Thoracic aorta (tissue), 2 donors: ENCODE results near the gene MYBPHL. TPM values are rescaled to one million over a fixed set of nuclear protein-coding genes. Genes with fewer than 3 reads are reported as not detected.

ENCODE experiments used
- ATAC-seq: fragments of 150-250 bp; one replicate; pipeline ENCODE4 v1.8.0; 2017; ENCODE audit warnings: low read depth; ENCODE audit not compliant: insufficient number of reproducible peaks, low FRiP score
- DNase-seq: peaks from one replicate; pipeline ENCODE4 v3.0.0-alpha.2; 2020; ENCODE audit warnings: low spot score
- H3K27ac ChIP-seq, 2 donors: fragments of 200-600 bp; sonication (generic); 1 replicate in 1 of 2; 2 replicates in 1 of 2; pipeline ENCODE4 v1.5.1; 2016; ENCODE audit warnings: mild to moderate bottlenecking in 2 of 2, moderate library complexity in 2 of 2
- H3K27me3 ChIP-seq: fragments of 200-600 bp; sonication (generic); replicated peaks from 2 replicates; pipeline ENCODE4 v1.6.0; 2016; ENCODE audit warnings: mild to moderate bottlenecking; ENCODE audit not compliant: insufficient read depth
- H3K36me3 ChIP-seq: fragments of 200-600 bp; sonication (generic); one replicate; pipeline ENCODE4 v1.5.1; 2016
- H3K4me1 ChIP-seq, 2 donors: fragments of 200-600 bp; sonication (generic); 1 replicate in 1 of 2; 2 replicates in 1 of 2; pipeline versions ENCODE4 v1.5.1 to v1.6.0; 2016; ENCODE audit warnings: low read depth in 2 of 2, mild to moderate bottlenecking in 1 of 2; ENCODE audit not compliant: control insufficient read depth in 1 of 2
- H3K4me3 ChIP-seq: fragments of 200-600 bp; sonication (generic); 2 replicates; pipeline ENCODE4 v1.5.1; 2016; ENCODE audit warnings: mild to moderate bottlenecking
- H3K9me3 ChIP-seq: fragments of 200-600 bp; sonication (generic); 2 replicates; pipeline ENCODE4 v1.5.1; 2016
- CTCF ChIP-seq: fragments of 200-600 bp; sonication (generic); IDR thresholded peaks from one replicate; pipeline ENCODE4 v1.5.1; 2019; ENCODE audit warnings: antibody characterized with exemption
- total RNA-seq, 2 donors: library from RNA; depleted of rRNA; stranded (reverse); fragments of >200 nt; gene quantifications; one replicate each; pipeline versions ENCODE4 v1.1.0 to v1.2.3, GENCODE V29; 2016

Gene MYBPHL
- total RNA-seq, 2 donors from 2014 or later = 1.1 TPM; not detected in 1

- Histone ChIP-seq H3K9me3 (no peaks in the 10 kb centered on the region), H3K27ac (no peak overlapping the region), H3K4me3 (no peak overlapping the region), H3K36me3 (no peaks in the 10 kb centered on the region), H3K4me1 (no peaks in the 10 kb centered on the region), H3K27me3 (no peaks in the 10 kb centered on the region)
- ATAC-seq (no peak), DNase-seq (no peak)
- no peak for TF ChIP-seq CTCF
Measured at GRCh38 chr1:109265016-109265415, 41.8 kb downstream of the MYBPHL start.

- no peaks in the 10 kb centered on the region for H3K36me3 ChIP-seq
- no peaks in the 10 kb centered on the region for H3K27me3 ChIP-seq
- ATAC-seq (no peak), DNase-seq (no peak)
- H3K4me1 ChIP-seq = no peaks in the 10 kb centered on the region
- no peak for TF ChIP-seq CTCF
- H3K4me3 ChIP-seq = no peak overlapping the region
- H3K27ac ChIP-seq = no peak overlapping the region
- no peaks in the 10 kb centered on the region for H3K9me3 ChIP-seq
Measured at GRCh38 chr1:109264379-109264755, 42.4 kb downstream of the MYBPHL start.

GRCh38 chr1:109263597-109264378 lies 43.0 kb downstream of the MYBPHL start:
- Histone ChIP-seq H3K27ac (no peak overlapping the region), H3K9me3 (no peaks in the 10 kb centered on the region), H3K4me1 (no peaks in the 10 kb centered on the region), H3K27me3 (no peaks in the 10 kb centered on the region), H3K4me3 (no peak overlapping the region), H3K36me3 (no peaks in the 10 kb centered on the region)
- TF ChIP-seq CTCF = peak; percentile 95
- ATAC-seq = no peak
- DNase-seq = peak; percentile 36

- H3K9me3 ChIP-seq = no peaks in the 10 kb centered on the region
- DNase-seq = no peak
- H3K4me1 ChIP-seq = no peaks in the 10 kb centered on the region
- H3K36me3 ChIP-seq = no peaks in the 10 kb centered on the region
- no peak overlapping the region for H3K4me3 ChIP-seq
- no peak overlapping the region for H3K27ac ChIP-seq
- no peak for ATAC-seq
- no peak for TF ChIP-seq CTCF
- H3K27me3 ChIP-seq = no peaks in the 10 kb centered on the region
Measured at GRCh38 chr1:109263234-109263596, 43.6 kb downstream of the MYBPHL start.

- no peak for ATAC-seq
- H3K27me3 ChIP-seq = no peaks in the 10 kb centered on the region
Measured at GRCh38 chr1:109262231-109263055, 44.4 kb downstream of the MYBPHL start.

More at GRCh38 chr1:109262231-109263055, 44.4 kb downstream of the MYBPHL start:
- Histone ChIP-seq H3K9me3 (no peaks in the 10 kb centered on the region), H3K4me3 (no peak overlapping the region), H3K27ac (no peak overlapping the region), H3K4me1 (no peaks in the 10 kb centered on the region), H3K36me3 (no peaks in the 10 kb centered on the region)
- no peak for DNase-seq
- no peak for TF ChIP-seq CTCF
